OCI-LY1 (cell line): ENCODE results near the gene PRM1.

Experiments
- H2AFZ ChIP-seq: fragments of 200-600 bp; sonication (generic), shearing (Covaris generic); 2 replicates; pipeline ENCODE4 v1.6.0; 2014; ENCODE audit warnings: antibody characterized with exemption, mild to moderate bottlenecking, low read length
- H3F3A ChIP-seq: fragments of 200-600 bp; sonication (generic), shearing (Covaris generic); 2 replicates; pipeline ENCODE4 v1.6.0; 2014; ENCODE audit warnings: mild to moderate bottlenecking, antibody characterized with exemption, low read length, moderate library complexity; ENCODE audit not compliant: insufficient read depth
- H3K27ac ChIP-seq: fragments of 200-600 bp; sonication (generic); 2 replicates; pipeline ENCODE4 v1.5.1; 2014; ENCODE audit warnings: low read length, mixed run types, mild to moderate bottlenecking, low read depth; ENCODE audit not compliant: poor library complexity, severe bottlenecking
- H3K27me3 ChIP-seq: fragments of 200-600 bp; sonication (generic); 2 replicates; pipeline ENCODE4 v1.6.0; 2014; ENCODE audit warnings: antibody characterized with exemption, mild to moderate bottlenecking, low read length, moderate library complexity; ENCODE audit not compliant: insufficient read depth
- H3K36me3 ChIP-seq: fragments of 200-600 bp; sonication (generic); 2 replicates; pipeline ENCODE4 v1.6.1; 2014; ENCODE audit warnings: mild to moderate bottlenecking, antibody characterized with exemption, low read length, moderate library complexity, mixed read lengths; ENCODE audit not compliant: insufficient read depth
- H3K4me1 ChIP-seq: fragments of 200-600 bp; sonication (generic); 2 replicates; pipeline ENCODE4 v1.5.1; 2014; ENCODE audit warnings: mild to moderate bottlenecking, low read length, moderate library complexity; ENCODE audit not compliant: insufficient read depth, severe bottlenecking
- H3K4me2 ChIP-seq: fragments of 200-600 bp; sonication (generic), shearing (Covaris generic); 2 replicates; pipeline ENCODE4 v1.6.1; 2014; ENCODE audit warnings: low read length
- H3K4me3 ChIP-seq: fragments of 200-600 bp; sonication (generic); 2 replicates; pipeline ENCODE4 v1.5.1; 2014; ENCODE audit warnings: low read length, low read depth, mild to moderate bottlenecking, mixed read lengths; ENCODE audit not compliant: poor library complexity, severe bottlenecking
- H3K79me2 ChIP-seq: fragments of 200-600 bp; shearing (Covaris generic); 2 replicates; pipeline ENCODE4 v1.6.1; 2016; ENCODE audit warnings: mixed run types, low read length, mixed read lengths; ENCODE audit not compliant: insufficient read depth
- H3K9ac ChIP-seq: fragments of 200-600 bp; sonication (generic), shearing (Covaris generic); 2 replicates; pipeline ENCODE4 v1.6.1; 2014; ENCODE audit warnings: mild to moderate bottlenecking, low read length, mixed read lengths
- H3K9me2 ChIP-seq: fragments of 200-600 bp; sonication (generic), shearing (Covaris generic); 2 replicates; pipeline ENCODE4 v1.6.1; 2014; ENCODE audit warnings: low read depth, mild to moderate bottlenecking, low read length, mixed read lengths
- H3K9me3 ChIP-seq: fragments of 200-600 bp; shearing (Covaris generic); 2 replicates; pipeline ENCODE4 v1.6.1; 2014; ENCODE audit warnings: low read length, mixed read lengths
- H4K20me1 ChIP-seq: fragments of 200-600 bp; sonication (generic), shearing (Covaris generic); 2 replicates; pipeline ENCODE4 v1.6.0; 2016; ENCODE audit warnings: mild to moderate bottlenecking, low read length; ENCODE audit not compliant: insufficient read depth
- CTCF ChIP-seq: fragments of 200-600 bp; sonication (generic), shearing (Covaris generic); IDR thresholded peaks from 2 replicates; pipeline ENCODE4 v1.5.1; 2017; ENCODE audit warnings: mild to moderate bottlenecking, antibody characterized with exemption, low read length, moderate library complexity, mixed read lengths
- EZH2 ChIP-seq: fragments of 200-600 bp; sonication (generic), shearing (Covaris generic); IDR thresholded peaks from 2 replicates; pipeline ENCODE4 v1.8.0; 2017; ENCODE audit warnings: borderline replicate concordance, mixed run types, mild to moderate bottlenecking, antibody characterized with exemption, low read length, moderate library complexity, mixed read lengths

The PRM1 gene

GRCh38 chr16:11316331-11317015, 35.3 kb upstream of the PRM1 start:
- H3K79me2 ChIP-seq, result no peaks in the 10 kb centered on the region
- H3K9me2 ChIP-seq, result no peaks in the 10 kb centered on the region
- no peak overlapping the region for H3K9ac ChIP-seq
- no peaks in the 10 kb centered on the region for H3F3A ChIP-seq
- H4K20me1 ChIP-seq, result no peaks in the 10 kb centered on the region
- peaks cover 38% of the 10 kb centered on the region for H3K4me1 ChIP-seq
- H3K27me3 ChIP-seq, result no peaks in the 10 kb centered on the region
- TF ChIP-seq CTCF (no peak), EZH2 (no peak)
- H2AFZ ChIP-seq, result no peak overlapping the region
- no peaks in the 10 kb centered on the region for H3K36me3 ChIP-seq
- H3K4me3 ChIP-seq, result no peak overlapping the region
- peak overlapping the region; percentile 29; the same call in 1 of the 2 replicates for H3K4me2 ChIP-seq
- no peak overlapping the region for H3K27ac ChIP-seq
- no peaks in the 10 kb centered on the region for H3K9me3 ChIP-seq

GRCh38 chr16:11315510-11315909, 34.4 kb upstream of the PRM1 start:
- Histone ChIP-seq H3K9ac (no peak overlapping the region), H3K4me2 (no peak overlapping the region), H3K36me3 (no peaks in the 10 kb centered on the region), H3K79me2 (no peaks in the 10 kb centered on the region), H3K4me3 (no peak overlapping the region), H3K9me2 (no peaks in the 10 kb centered on the region), H3K4me1 (peaks cover 47% of the 10 kb centered on the region), H2AFZ (no peak overlapping the region), H3K9me3 (no peaks in the 10 kb centered on the region), H3K27me3 (no peaks in the 10 kb centered on the region), H3F3A (no peaks in the 10 kb centered on the region), H4K20me1 (no peaks in the 10 kb centered on the region), H3K27ac (no peak overlapping the region)
- TF ChIP-seq EZH2 (no peak), CTCF (no peak)

- H4K20me1 ChIP-seq, result no peaks in the 10 kb centered on the region
- no peak overlapping the region for H2AFZ ChIP-seq
- no peaks in the 10 kb centered on the region for H3K9me3 ChIP-seq
- H3K79me2 ChIP-seq, result no peaks in the 10 kb centered on the region
- H3K27ac ChIP-seq, result no peak overlapping the region
- H3K36me3 ChIP-seq, result no peaks in the 10 kb centered on the region
- peaks cover 52% of the 10 kb centered on the region for H3K4me1 ChIP-seq
- no peaks in the 10 kb centered on the region for H3F3A ChIP-seq
- no peaks in the 10 kb centered on the region for H3K9me2 ChIP-seq
- no peaks in the 10 kb centered on the region for H3K27me3 ChIP-seq
- no peak for TF ChIP-seq EZH2
- TF ChIP-seq CTCF, result no peak
- H3K4me3 ChIP-seq, result no peak overlapping the region
- H3K4me2 ChIP-seq, result no peak overlapping the region
- no peak overlapping the region for H3K9ac ChIP-seq
These were observed 33.3 kb upstream of the PRM1 start for GRCh38 chr16:11314309-11314894.
